DOHH2 (cell line): ENCODE measurements around the gene PAPPA2.

Experiments
- CTCF ChIP-seq: fragments of 200-600 bp; sonication (generic); IDR thresholded peaks from one replicate; pipeline ENCODE4 v1.5.1; 2014; ENCODE audit warnings: antibody characterized with exemption, mild to moderate bottlenecking, low read depth, low read length; ENCODE audit not compliant: poor library complexity, severe bottlenecking
- EZH2phosphoT487 ChIP-seq: fragments of 200-600 bp; sonication (generic); IDR thresholded peaks from 2 replicates; pipeline ENCODE4 v1.6.1; 2017; ENCODE audit warnings: borderline replicate concordance, mild to moderate bottlenecking, antibody characterized with exemption, low read length, moderate library complexity, mixed read lengths

GRCh38 chr1:176863613-176864012, 400.6 kb downstream of the PAPPA2 start:
- TF ChIP-seq CTCF (no peak), EZH2phosphoT487 (no peak)
